Activated CD8-positive, alpha-beta memory T cell treated with anti-CD3 and anti-CD28 coated beads, Interleukin-2, amount 50 U/mL, for 1 hour (primary cell): Measurements from ENCODE around the gene RNU4-1.

Experiments
- DNase-seq: peaks from one replicate; pipeline ENCODE4 v3.0.0-alpha.2; 2020; ENCODE audit errors: extremely low read depth

RNU4-1 gene

GRCh38 chr12:120290609-120291305, 2.3 kb downstream of the RNU4-1 start:
- DNase-seq, result no peak

- no peak for DNase-seq
Observed at GRCh38 chr12:120287491-120287890, 5.5 kb downstream of the RNU4-1 start.

DNA sequence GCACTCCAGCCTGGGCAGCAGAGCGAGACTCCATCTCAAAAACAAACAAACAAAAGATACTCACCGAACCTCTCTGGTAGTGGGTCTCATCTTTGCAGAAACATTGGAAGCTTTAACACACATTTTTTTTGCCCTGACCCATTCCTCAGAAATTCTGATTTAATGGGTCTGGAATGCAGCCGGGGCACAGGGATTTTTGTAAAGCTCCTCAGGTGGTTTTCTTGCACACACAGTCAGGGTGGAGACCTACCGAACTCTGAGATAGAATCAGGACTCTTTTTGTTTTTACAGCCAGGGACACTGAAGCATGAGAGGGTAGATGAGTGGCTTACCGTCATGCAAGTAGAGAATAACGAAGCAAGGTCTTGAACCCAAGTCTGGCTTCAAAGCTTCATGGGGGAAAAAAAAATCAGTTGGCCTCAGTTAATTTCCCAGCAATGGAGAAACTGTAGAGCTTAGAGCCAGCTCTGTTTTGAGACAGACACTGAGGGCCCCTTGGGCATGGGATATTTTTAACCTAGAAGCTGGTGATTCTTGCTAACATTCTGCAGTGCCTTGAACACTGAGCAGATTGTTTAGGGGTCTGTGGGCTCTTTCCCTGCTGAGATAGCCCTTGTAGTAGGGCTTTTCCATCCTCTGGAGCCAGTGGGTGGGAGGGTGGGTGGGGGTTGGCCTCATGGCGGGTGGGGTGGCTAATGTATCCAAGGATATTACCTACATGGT, 6.1 kb downstream of the RNU4-1 start:
- no peak for DNase-seq

- DNase-seq, result no peak
Observed at GRCh38 chr12:120284381-120284780, 8.7 kb downstream of the RNU4-1 start.

DNA sequence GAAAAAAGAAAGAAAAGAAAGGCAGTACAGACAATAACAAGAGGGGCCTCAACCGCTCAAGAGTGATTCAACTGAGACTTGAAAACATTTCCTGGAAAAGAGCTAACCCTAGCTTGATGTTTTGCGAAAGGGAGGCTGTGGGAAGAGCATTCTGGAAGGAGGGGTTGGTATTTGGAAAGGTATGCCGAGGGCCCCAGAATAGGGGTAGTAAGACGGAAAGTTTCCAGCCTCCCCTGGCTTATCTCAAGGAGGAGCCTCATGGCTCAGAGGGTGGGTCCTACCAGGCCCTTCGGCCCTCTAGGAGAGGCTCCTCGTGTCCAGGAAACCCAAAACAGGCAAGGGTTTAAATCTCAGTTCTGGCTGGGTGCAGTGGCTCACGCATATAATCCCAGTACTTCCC, 9.7 kb downstream of the RNU4-1 start:
- DNase-seq, result no peak

DNA sequence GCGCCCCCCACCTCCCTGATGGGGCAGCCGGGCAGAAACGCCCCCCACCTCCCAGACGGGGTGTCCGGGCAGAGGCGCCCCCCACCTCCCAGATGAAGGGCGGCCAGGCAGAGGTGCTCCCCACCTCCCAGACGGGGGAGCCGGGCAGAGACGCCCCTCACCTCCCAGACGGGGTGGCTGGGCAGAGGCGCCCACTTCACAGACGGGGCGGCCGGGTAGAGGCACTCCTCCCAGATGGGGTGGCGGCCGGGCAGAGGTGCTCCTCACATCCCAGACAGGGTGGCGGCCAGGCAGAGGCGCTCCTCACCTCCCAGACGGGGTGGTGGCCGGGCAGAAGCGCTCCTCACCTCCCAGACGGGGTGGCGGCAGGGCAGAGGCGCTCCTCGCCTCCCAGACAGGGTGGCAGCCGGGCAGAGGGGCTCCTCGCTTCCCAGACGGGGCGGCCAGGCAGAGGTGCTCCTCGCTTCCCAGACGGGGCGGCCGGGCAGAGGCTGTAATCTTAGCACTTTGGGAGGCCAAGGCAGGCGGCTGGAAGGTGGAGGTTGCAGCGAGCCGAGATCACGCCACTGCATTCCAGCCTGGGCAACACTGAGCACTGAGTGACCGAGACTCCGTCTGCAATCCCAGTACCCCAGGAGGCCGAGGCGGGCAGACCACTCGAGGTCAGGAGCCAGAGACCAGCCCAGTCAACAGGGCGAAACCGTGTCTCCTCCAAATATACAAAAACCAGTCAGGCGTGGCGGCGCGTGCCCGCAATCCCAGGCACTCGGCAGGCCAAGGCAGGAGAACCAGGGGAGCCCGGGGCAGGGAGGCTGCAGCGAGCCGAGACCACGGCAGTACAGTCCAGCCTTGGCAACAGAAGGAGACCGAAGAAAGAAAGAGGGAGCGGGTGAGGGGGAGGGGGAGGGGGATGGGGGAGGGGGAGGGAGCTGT, 14.6 kb downstream of the RNU4-1 start:
- DNase-seq, result no peak

DNA sequence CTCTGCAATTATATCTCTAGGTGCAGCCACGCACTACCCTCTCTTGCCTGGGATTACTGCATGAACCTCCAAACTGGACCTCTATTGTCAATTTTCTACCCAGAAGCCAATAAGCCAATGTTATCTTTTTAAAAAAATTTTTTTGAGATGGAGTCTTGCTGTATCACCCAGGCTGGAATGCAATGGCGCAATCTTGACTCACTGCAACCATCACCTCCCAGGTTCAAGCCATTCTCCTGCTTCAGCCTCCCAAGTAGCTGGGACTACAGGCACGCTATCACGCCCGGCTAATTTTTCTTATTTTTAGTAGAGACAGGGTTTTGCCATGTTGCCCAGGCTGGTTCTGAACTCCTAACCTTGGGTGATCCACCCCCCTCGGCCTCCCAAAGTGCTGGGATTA, 16.3 kb downstream of the RNU4-1 start:
- no peak for DNase-seq

DNA sequence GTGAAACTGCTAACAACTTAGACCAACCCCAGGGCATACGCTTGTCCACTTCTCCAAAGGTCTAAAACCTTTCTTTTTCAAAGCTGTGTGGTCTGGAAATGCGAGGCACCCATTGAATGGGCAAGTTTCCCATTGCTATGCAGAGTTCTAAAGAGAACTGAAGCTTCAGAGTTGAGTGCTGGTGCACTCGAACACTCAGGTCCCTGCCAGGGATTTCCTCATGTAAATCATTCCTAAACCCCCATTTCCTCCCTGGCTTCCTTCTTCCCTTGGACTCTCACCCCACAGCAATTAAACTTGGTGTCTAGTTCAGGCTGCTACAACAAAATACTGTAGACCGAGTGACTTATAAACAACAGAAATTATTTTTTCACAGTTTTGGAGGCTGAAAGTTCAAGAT, 25.3 kb downstream of the RNU4-1 start:
- no peak for DNase-seq

DNA sequence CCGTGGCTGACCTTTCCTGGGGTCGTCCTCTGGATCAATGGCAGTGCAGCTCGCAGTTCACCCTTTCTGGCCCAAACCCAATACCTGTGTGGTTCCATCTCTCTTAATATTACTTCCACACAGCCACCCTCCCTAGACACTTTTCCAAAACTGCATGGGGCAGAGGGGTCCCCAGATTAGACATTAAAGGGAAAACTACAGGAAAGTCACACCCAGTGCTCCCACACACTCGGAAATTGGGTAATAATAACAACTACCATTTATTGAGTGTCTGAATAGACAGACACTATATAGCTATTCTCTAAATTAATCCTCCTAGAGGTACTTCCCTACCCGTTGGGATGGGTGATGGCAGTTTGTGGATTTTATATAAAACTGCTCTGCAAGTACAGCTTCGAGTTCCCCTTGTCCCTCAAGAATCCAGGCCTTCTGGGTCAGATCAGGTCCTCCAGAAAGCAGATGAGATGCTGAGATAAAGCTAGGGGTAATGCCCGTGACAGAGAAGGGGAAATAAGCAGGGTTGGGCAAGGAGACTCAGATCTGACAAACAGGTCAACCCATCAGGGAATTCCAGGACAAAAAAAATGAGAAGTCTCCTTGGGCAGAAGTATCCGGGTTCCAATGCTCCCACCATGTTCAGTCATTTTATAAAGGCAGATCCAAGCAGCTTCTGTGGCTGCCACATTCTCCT, 26.7 kb downstream of the RNU4-1 start:
- no peak for DNase-seq

DNA sequence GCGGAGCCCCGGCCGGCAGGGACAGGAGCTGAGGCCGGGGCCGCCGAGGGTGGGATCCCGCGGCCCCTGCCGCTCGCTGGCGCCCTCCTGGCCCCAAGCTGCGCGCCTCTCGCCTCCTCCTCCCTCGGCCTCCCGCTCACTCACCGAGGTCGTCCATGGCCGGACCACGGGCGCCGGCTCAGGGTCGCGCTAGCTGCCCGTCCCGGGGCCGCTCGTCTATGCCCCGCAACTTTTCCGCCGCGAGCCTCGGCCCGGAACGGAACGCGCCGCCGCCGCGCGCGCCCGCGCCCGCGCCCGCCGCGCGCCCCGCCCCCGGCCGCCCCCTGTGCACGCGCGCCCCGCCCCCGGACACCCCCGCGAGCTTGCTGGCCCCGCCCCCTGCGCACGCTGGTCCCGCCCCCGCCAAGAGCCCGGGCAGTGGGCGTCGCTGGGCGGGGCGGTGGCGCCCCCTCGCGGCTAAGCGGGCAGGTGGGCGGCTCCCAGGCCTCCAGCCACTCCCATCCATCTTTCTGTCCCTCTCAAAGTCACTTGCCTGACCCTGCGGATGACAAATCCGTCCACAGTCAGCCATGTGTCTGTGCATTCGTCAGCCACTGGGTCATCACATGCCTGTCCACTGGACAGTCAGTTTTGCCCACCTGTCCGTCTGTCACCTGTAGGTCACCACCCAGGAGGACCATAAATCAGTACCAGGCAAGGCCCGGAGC, 27.4 kb downstream of the RNU4-1 start, which contains the start of gene PXN:
TSS of gene PXN (minus strand) at position 258 of the 707 bp plus-strand sequence. CDS start at position 157, 101 bp downstream.
- peak; percentile 75 for DNase-seq

- no peak for DNase-seq
Observed at GRCh38 chr12:120264904-120265472, 28.0 kb downstream of the RNU4-1 start.

DNA sequence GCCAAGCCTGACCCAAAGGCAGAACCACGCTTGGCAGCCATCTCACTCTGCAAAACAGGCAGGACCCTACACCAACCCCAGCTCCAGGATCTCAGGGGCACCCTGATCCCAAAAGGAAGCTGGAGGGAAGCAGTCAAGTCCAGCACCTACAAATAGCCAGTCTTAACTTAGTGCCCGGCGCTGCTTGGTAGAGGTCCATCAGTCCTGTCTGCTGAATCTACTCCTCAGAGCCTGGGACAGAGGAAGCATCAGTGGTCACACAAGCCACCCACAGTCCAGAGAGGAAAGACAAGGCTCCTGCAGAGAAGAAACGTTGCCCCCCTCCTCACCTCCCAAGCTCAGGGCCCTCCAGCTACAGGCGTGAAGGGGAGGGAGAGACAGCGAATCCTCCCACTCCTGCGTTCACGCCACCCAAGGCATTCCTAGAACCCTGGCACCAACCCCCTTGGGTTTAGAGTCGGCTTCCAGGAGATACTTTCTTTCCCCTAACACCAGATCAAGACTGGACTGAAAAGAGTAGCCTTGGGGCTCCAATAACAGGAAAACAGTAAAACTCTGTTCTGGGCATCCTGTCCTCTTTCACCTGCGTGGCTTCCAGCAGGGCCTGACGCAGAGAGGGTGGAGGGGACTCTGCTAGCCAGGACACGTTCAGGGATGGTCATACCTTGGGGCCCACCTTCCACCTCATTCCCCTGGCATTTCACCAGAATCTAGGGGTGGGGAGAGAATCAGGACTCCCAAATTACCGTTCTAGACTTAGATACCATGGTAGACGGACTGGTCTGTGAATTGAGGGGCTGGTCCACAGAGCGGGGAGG, 28.7 kb downstream of the RNU4-1 start:
- no peak for DNase-seq

DNA sequence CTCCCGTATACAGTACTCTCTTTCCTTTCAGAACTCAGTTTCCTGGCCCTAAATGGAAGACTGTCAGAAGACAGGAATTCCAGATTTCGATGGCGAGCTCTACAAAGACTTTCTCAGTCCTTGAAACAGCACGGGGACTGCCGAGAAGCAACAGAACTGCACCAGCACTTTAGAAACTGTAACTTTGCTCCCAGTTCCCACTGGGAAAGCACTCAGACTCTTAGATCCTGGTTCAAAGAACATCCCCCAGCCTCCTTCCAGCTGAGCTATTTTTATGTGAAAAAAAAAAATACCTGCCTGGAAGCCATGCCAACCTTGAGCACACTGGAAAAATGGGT, 29.3 kb downstream of the RNU4-1 start:
- no peak for DNase-seq

- no peak for DNase-seq
Observed at GRCh38 chr12:120262852-120263747, 29.9 kb downstream of the RNU4-1 start.

DNA sequence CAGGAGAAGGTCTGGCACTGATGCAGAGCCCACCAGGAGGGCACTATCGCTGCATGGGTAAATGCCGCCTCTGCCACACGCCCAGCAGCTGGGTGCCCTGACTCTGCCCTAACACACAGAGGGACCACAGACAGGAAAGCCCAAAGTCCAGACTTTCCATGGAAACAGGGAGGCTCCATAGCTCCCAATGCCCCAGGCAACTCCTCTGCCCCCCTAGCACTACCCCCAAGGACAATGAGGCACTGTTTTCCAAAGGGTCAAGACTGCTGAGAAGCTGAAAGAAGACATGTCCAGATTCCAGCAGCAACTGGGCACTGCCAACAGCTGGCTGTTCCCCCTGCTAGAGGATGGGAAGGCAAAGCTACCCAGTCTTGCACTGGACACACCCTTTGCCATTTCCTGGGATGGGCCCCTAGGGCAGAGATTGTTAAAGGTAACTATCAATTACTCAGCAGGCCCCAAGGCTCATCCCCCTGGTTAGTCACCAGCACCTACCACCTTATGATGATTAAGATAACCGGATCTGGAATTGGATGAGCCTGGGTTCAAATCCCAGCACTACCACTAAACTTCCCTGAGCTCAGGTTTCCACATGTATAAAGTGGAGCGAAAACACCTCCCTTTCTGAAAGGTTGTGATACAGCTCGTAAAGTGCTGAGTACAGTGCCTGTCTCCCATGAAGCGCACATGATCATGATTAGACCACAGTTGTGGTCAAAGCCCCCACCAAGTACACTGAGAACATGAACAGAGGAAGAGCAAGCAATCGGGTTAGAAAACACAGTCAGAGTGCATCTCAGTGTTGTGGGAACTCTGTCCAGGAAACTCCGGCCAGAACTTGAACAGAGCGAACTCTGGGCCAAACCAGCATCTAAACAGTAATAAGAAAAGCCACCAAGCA, 30.8 kb downstream of the RNU4-1 start:
- no peak for DNase-seq

DNA sequence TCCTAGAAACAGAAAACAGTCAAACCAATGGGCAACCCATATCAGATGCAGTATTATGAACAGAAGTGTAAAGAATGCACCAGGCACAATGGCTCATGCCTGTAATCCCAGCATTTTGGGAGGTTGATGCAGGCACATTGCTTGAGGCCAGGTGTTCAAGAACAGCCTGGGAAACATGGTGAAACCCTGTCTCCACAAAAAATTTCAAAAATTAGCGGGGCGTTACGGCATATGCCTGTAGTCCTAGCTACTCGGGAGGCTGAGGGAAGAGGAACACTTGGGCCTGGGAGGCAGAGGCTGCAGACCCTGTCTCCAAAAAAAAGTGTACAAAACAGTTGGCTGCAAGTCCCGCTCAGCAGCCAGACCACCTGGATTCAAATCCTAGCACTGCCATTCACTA, 32.4 kb downstream of the RNU4-1 start:
- DNase-seq, result no peak

- DNase-seq, result no peak
Observed at GRCh38 chr12:120259418-120260202, 33.4 kb downstream of the RNU4-1 start.
